ENCODE measurements around the gene CDK11B. TPM values are rescaled to one million over a fixed set of nuclear protein-coding genes. Genes with fewer than 3 reads are reported as not detected.

CDK11B gene
- total and polyA plus RNA-seq, 2 donors from 2014 or later, result 13.9 to 24.0 TPM

- intact Hi-C loops (cut with DNase I), result no loop called here
- Histone ChIP-seq H3K36me3 (ENCODE audit: control insufficient read depth in 2 of 3, insufficient read depth in 3 of 3, low read length in 3 of 3) (no peaks in the 10 kb centered on the region), H3K4me3 (ENCODE audit: low read length in 3 of 3) (no peak overlapping the region), H3K9ac (ENCODE audit: low read length in 3 of 3) (no peak overlapping the region), H3K27me3 (ENCODE audit: control insufficient read depth, insufficient read depth, low read length) (peaks cover 3% of the 10 kb centered on the region), H3K4me1 (ENCODE audit: control insufficient read depth in 2 of 3, insufficient read depth in 2 of 3, low read depth in 1 of 3, low read length in 3 of 3) (peaks cover 0 to 17% (median 0%) of the 10 kb centered on the region in 3 donors), H3K27ac (ENCODE audit: low read depth in 2 of 2, low read length in 2 of 2) (no peak overlapping the region), H3K9me3 (ENCODE audit: control insufficient read depth in 2 of 3, insufficient read depth in 1 of 3, low read length in 3 of 3) (no peaks in the 10 kb centered on the region)
- FAIRE-seq (no peak), DNase-seq (no peak)
- no peak for TF ChIP-seq CTCF (IDR thresholded peaks at IDR 0.05; ENCODE audit: borderline replicate concordance, extremely low read depth, insufficient read depth)
Observed at GRCh38 chr1:1601564-1602303, 57.1 kb downstream of the CDK11B start.

- intact Hi-C loops (cut with DNase I), result no loop called here
- H3K36me3 ChIP-seq (ENCODE audit: control insufficient read depth in 2 of 3, insufficient read depth in 3 of 3, low read length in 3 of 3), result no peaks in the 10 kb centered on the region
- H3K27ac ChIP-seq (ENCODE audit: low read depth in 2 of 2, low read length in 2 of 2), result no peak overlapping the region
- no peak overlapping the region for H3K9ac ChIP-seq (ENCODE audit: low read length in 3 of 3)
- peak overlapping the region in 1 of 3 donors; percentile 37 for H3K4me3 ChIP-seq (ENCODE audit: low read length in 3 of 3)
- no peak for TF ChIP-seq CTCF (IDR thresholded peaks at IDR 0.05; ENCODE audit: borderline replicate concordance, extremely low read depth, insufficient read depth)
- peaks cover 0 to 17% (median 0%) of the 10 kb centered on the region in 3 donors for H3K4me1 ChIP-seq (ENCODE audit: control insufficient read depth in 2 of 3, insufficient read depth in 2 of 3, low read depth in 1 of 3, low read length in 3 of 3)
- DNase-seq, result peak in 1 of 5 donors; percentile 50
- H3K27me3 ChIP-seq (ENCODE audit: control insufficient read depth, insufficient read depth, low read length), result peaks cover 9% of the 10 kb centered on the region
- no peaks in the 10 kb centered on the region for H3K9me3 ChIP-seq (ENCODE audit: control insufficient read depth in 2 of 3, insufficient read depth in 1 of 3, low read length in 3 of 3)
- no peak for FAIRE-seq
Observed at GRCh38 chr1:1600861-1601563, 57.8 kb downstream of the CDK11B start.

GRCh38 chr1:1599935-1600860 lies 58.6 kb downstream of the CDK11B start, which contains the start of gene FNDC10:
Gene FNDC10, minus strand, starts transcription at chr1:1600135. Its CDS starts 120 bp downstream, at chr1:1600015.
- H3K4me3 ChIP-seq (ENCODE audit: low read length in 3 of 3), result peak within 1 kb of the TSS in 1 of 3 donors; percentile 37
- TF ChIP-seq CTCF (IDR thresholded peaks at IDR 0.05; ENCODE audit: borderline replicate concordance, extremely low read depth, insufficient read depth), result no peak
- FAIRE-seq (no peak), DNase-seq (peak in 2 of 5 donors; percentile 40 to 56)
- H3K36me3 ChIP-seq (ENCODE audit: control insufficient read depth in 2 of 3, insufficient read depth in 3 of 3, low read length in 3 of 3), result no peaks in the 10 kb centered on the region
- no peak within 1 kb of the TSS for H3K9ac ChIP-seq (ENCODE audit: low read length in 3 of 3)
- H3K9me3 ChIP-seq (ENCODE audit: control insufficient read depth in 2 of 3, insufficient read depth in 1 of 3, low read length in 3 of 3), result no peaks in the 10 kb centered on the region
- intact Hi-C loops (cut with DNase I), result no loop called here
- no peak within 1 kb of the TSS for H3K27ac ChIP-seq (ENCODE audit: low read depth in 2 of 2, low read length in 2 of 2)
- H3K4me1 ChIP-seq (ENCODE audit: control insufficient read depth in 2 of 3, insufficient read depth in 2 of 3, low read depth in 1 of 3, low read length in 3 of 3), result peaks cover 0 to 17% (median 0%) of the 10 kb centered on the region in 3 donors
- peaks cover 11% of the 10 kb centered on the region for H3K27me3 ChIP-seq (ENCODE audit: control insufficient read depth, insufficient read depth, low read length)

Data from kidney (tissue), 14 donors.